ENCODE results near the gene CSKMT. TPM values are rescaled to one million over a fixed set of nuclear protein-coding genes. Genes with fewer than 3 reads are reported as not detected.

Gene CSKMT
- polyA plus RNA-seq, 1 donor (not counting 4 experiments of a cell fraction or from before 2014, with no cell fraction given), result 4.5 TPM

DNA sequence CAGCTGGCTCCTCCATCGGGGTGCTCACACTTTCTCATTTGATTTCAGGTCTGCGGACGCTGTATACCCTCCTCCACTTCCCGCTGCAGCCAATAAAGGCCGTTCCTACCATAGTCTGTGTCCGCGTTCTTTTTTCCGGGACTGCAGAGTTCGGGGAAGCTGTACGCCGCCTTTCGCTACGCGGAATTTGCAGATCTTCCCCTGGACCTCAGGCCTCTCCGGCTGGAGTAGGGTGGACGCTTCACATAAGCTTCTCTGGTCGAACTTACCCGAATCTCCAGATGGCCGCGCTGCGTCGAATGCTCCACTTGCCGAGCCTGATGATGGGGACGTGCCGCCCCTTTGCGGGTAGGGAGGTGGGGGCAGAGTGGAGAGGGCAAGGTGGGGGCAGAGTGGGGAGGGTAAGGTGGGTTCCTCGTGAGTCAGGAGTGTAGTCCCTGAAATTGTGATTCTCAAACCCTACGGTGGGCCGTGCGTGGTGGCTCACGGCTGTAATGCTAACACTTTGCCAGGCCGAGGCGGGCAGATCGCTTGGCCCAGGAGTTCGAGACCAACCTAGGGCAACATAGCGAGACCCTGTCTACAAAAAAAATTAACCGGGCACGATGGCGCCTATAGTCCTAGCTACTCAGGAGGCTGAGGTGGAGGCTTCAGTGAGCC, 617 bp downstream of the CSKMT start:
- Histone ChIP-seq H3K36me3 (ENCODE audit: control insufficient read depth in 2 of 2, extremely low read depth in 1 of 2, insufficient read depth in 2 of 2, low read length in 2 of 2) (peaks cover 23 to 37% of the 10 kb centered on the region in 2 experiments), H3K9me1 (ENCODE audit: control insufficient read depth, extremely low read depth, insufficient read depth, low read length) (no peaks in the 10 kb centered on the region), H2AFZ (ENCODE audit: control insufficient read depth, low read length) (no peak overlapping the region), H3K9ac (ENCODE audit: control insufficient read depth, extremely low read depth, insufficient read depth, low read length) (peak overlapping the region; percentile 95), H3K9me3 (ENCODE audit: control insufficient read depth, low read depth, low read length) (no peaks in the 10 kb centered on the region), H3K4me1 (ENCODE audit: control insufficient read depth, extremely low read depth, insufficient read depth, low read length) (peaks cover 25% of the 10 kb centered on the region), H3K4me3 (ENCODE audit: control insufficient read depth in 2 of 3, extremely low read depth in 1 of 3, insufficient read depth in 2 of 3, low read depth in 1 of 3, low read length in 3 of 3) (peak overlapping the region; percentile 93 to 97 (median 95)), H3K27ac (ENCODE audit: control insufficient read depth, insufficient read depth, low read length) (peak overlapping the region; percentile 86), H3K4me2 (ENCODE audit: control insufficient read depth, extremely low read depth, insufficient read depth, low read depth, low read length) (peak overlapping the region; percentile 95), H3K79me2 (ENCODE audit: control insufficient read depth, insufficient read depth, low read length) (peaks cover 42% of the 10 kb centered on the region), H3K27me3 (ENCODE audit: control insufficient read depth, extremely low read depth, insufficient read depth, low read length) (no peaks in the 10 kb centered on the region), H4K20me1 (ENCODE audit: control insufficient read depth, extremely low read depth, insufficient read depth, low read length) (peaks cover 4% of the 10 kb centered on the region)
- DNase-seq (ENCODE audit: low read depth, low spot score) (no peak), FAIRE-seq (no peak)
- dilution Hi-C loops (cut with MboI; ENCODE audit: extremely low pct_ligation_motif_present, low sequenced_read_pairs), result no loop called here
- TF ChIP-seq, protein P1, sequence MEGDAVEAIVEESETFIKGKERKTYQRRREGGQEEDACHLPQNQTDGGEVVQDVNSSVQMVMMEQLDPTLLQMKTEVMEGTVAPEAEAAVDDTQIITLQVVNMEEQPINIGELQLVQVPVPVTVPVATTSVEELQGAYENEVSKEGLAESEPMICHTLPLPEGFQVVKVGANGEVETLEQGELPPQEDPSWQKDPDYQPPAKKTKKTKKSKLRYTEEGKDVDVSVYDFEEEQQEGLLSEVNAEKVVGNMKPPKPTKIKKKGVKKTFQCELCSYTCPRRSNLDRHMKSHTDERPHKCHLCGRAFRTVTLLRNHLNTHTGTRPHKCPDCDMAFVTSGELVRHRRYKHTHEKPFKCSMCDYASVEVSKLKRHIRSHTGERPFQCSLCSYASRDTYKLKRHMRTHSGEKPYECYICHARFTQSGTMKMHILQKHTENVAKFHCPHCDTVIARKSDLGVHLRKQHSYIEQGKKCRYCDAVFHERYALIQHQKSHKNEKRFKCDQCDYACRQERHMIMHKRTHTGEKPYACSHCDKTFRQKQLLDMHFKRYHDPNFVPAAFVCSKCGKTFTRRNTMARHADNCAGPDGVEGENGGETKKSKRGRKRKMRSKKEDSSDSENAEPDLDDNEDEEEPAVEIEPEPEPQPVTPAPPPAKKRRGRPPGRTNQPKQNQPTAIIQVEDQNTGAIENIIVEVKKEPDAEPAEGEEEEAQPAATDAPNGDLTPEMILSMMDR (optimal IDR thresholded peaks at IDR 0.05 in 1 of 3, IDR thresholded peaks at IDR 0.05 in 1 of 3, conservative IDR thresholded peaks at IDR 0.05 in 1 of 3; ENCODE audit: extremely low read depth in 1 of 3, insufficient read depth in 2 of 3, low read length in 3 of 3), result peak in 1 of 3 experiments; percentile 13
- no peak for TF ChIP-seq EZH2 (IDR thresholded peaks at IDR 0.05; ENCODE audit: low read length)

GRCh38 chr11:62666259-62666926, 1.3 kb downstream of the CSKMT start:
- H3K9ac ChIP-seq (ENCODE audit: control insufficient read depth, extremely low read depth, insufficient read depth, low read length), result peak overlapping the region; percentile 95
- FAIRE-seq (no peak), DNase-seq (ENCODE audit: low read depth, low spot score) (no peak)
- peak overlapping the region; percentile 93 to 97 (median 95) for H3K4me3 ChIP-seq (ENCODE audit: control insufficient read depth in 2 of 3, extremely low read depth in 1 of 3, insufficient read depth in 2 of 3, low read depth in 1 of 3, low read length in 3 of 3)
- H3K4me2 ChIP-seq (ENCODE audit: control insufficient read depth, extremely low read depth, insufficient read depth, low read depth, low read length), result peak overlapping the region; percentile 95
- no peaks in the 10 kb centered on the region for H3K27me3 ChIP-seq (ENCODE audit: control insufficient read depth, extremely low read depth, insufficient read depth, low read length)
- peaks cover 4% of the 10 kb centered on the region for H4K20me1 ChIP-seq (ENCODE audit: control insufficient read depth, extremely low read depth, insufficient read depth, low read length)
- H2AFZ ChIP-seq (ENCODE audit: control insufficient read depth, low read length), result no peak overlapping the region
- TF ChIP-seq, protein P1 (optimal IDR thresholded peaks at IDR 0.05 in 1 of 3, IDR thresholded peaks at IDR 0.05 in 1 of 3, conservative IDR thresholded peaks at IDR 0.05 in 1 of 3; ENCODE audit: extremely low read depth in 1 of 3, insufficient read depth in 2 of 3, low read length in 3 of 3), result no peak
- TF ChIP-seq EZH2 (IDR thresholded peaks at IDR 0.05; ENCODE audit: low read length), result no peak
- H3K27ac ChIP-seq (ENCODE audit: control insufficient read depth, insufficient read depth, low read length), result peak overlapping the region; percentile 86
- no peaks in the 10 kb centered on the region for H3K9me1 ChIP-seq (ENCODE audit: control insufficient read depth, extremely low read depth, insufficient read depth, low read length)
- dilution Hi-C loops (cut with MboI; ENCODE audit: extremely low pct_ligation_motif_present, low sequenced_read_pairs), result no loop called here
- H3K9me3 ChIP-seq (ENCODE audit: control insufficient read depth, low read depth, low read length), result no peaks in the 10 kb centered on the region
- peaks cover 25% of the 10 kb centered on the region for H3K4me1 ChIP-seq (ENCODE audit: control insufficient read depth, extremely low read depth, insufficient read depth, low read length)
- peaks cover 23 to 37% of the 10 kb centered on the region in 2 experiments for H3K36me3 ChIP-seq (ENCODE audit: control insufficient read depth in 2 of 2, extremely low read depth in 1 of 2, insufficient read depth in 2 of 2, low read length in 2 of 2)
- H3K79me2 ChIP-seq (ENCODE audit: control insufficient read depth, insufficient read depth, low read length), result peaks cover 48% of the 10 kb centered on the region

All from keratinocyte (primary cell).